H1 (cell line): ENCODE measurements around the gene RFX1. TPM values are rescaled to one million over a fixed set of nuclear protein-coding genes. Genes with fewer than 3 reads are reported as not detected.

ENCODE experiments used
- NRF1 ChIP-seq: IDR thresholded peaks from 2 replicates; pipeline ENCODE4 v1.6.1; 2011; ENCODE audit warnings: mild to moderate bottlenecking, low read depth, low read length, improper control_type of control experiment
- RBBP5 ChIP-seq: IDR thresholded peaks from 2 replicates; pipeline ENCODE4 v1.7.1; 2012; ENCODE audit warnings: low read depth, mild to moderate bottlenecking, inconsistent platforms, low read length, moderate library complexity, borderline replicate concordance
- TAF1 ChIP-seq: IDR thresholded peaks from 2 replicates; pipeline ENCODE4 v1.6.1; 2011; ENCODE audit warnings: mild to moderate bottlenecking, low read depth, low read length
- polyA plus RNA-seq, 7 experiments: library from polyadenylated mRNA; depleted of rRNA in 3 of 7; stranded (reverse) in 5 of 7; unstranded in 2 of 7; fragments of >200 nt in 5 of 7; fragments of 200-250 nt in 2 of 7; gene quantifications; 1 replicate in 5 of 7; 2 replicates in 1 of 7; 4 replicates in 1 of 7; pipeline versions ENCODE4 v1.2.1 to v1.2.3, GENCODE V29; 2011 to 2013; ENCODE audit warnings: missing spikeins in 2 of 7, mixed read lengths in 2 of 7
- total RNA-seq: library from RNA; stranded (reverse); fragmentation: NEBNext Ultra II Directional; extraction: Animal tissue kit (Norgen Biotek cat#: 25700); gene quantifications from 2 replicates; pipeline ENCODE4 v1.2.1, GENCODE V29; 2021
- TF ChIP-seq, protein P1 (sequence below): fragments of 300-600 bp; sonication (generic); IDR thresholded peaks from 2 replicates; pipeline ENCODE4 v1.7.1; 2012; ENCODE audit warnings: low read length, moderate library complexity, mild to moderate bottlenecking, inconsistent platforms; ENCODE audit not compliant: insufficient replicate concordance
- TF ChIP-seq, protein P2 (sequence below): IDR thresholded peaks from 2 replicates; pipeline ENCODE4 v1.6.1; 2012; ENCODE audit warnings: inconsistent platforms
- TF ChIP-seq, protein P3 (sequence below), 3 experiments: IDR thresholded peaks; 1 replicate in 2 of 3; 2 replicates in 1 of 3; pipeline versions ENCODE4 v1.5.1 to v1.6.1; 2011; ENCODE audit warnings: low read length in 3 of 3, mild to moderate bottlenecking in 3 of 3, inconsistent platforms in 2 of 3, low read depth in 1 of 3, moderate library complexity in 1 of 3; ENCODE audit not compliant: insufficient read depth in 1 of 3; ENCODE audit errors: control extremely low read depth in 1 of 3

RFX1 gene
- total and polyA plus RNA-seq, 2 of the 8 experiments (the other 6 are each of a cell fraction or from before 2014, with no cell fraction given), result 4.9 to 17.0 TPM

DNA sequence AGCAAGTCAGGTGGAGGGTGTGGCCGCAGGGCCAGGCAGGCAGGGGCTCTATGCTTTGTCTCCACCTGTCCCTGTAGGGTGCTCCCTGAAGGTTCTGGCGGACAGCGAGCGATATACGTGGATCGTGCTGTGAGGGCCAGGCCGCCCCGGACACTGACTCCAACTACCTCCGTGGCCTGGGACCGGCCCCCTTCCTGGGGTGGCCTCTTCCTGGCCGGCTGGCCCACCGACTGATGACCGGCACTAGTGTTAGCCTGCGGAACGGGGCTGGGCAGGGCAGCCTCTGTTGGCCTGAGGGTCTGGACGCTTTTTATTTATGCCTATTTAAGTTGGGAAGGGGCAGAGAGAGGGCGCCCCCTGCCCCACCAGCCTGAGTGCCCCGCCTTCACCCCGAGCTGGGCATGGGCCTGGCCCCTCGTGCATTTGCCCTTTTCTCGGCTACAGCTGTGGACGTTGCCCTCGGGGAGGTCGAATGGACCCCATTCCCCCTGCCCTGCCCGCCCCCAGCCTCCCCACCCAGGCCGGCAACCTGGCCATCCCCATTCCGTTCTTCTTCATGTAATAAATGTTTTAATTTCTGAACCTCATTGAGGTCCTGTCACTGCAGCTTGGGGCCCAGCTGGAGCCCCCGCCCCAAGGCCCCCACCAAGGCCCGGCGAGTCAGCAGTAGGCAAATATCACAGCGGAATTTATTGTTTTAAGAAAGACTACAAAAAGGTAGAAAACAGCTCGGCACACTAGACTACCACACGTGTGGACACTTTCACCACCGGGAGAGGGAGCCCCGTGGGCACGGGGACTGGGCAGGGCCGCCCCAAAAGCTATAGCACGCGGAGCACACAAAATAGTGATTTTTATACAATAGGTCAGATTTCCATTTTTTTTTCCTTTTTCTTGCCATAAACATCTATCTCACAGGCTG lies 45.0 kb downstream of the RFX1 start (continued):
- TF ChIP-seq, protein P1, sequence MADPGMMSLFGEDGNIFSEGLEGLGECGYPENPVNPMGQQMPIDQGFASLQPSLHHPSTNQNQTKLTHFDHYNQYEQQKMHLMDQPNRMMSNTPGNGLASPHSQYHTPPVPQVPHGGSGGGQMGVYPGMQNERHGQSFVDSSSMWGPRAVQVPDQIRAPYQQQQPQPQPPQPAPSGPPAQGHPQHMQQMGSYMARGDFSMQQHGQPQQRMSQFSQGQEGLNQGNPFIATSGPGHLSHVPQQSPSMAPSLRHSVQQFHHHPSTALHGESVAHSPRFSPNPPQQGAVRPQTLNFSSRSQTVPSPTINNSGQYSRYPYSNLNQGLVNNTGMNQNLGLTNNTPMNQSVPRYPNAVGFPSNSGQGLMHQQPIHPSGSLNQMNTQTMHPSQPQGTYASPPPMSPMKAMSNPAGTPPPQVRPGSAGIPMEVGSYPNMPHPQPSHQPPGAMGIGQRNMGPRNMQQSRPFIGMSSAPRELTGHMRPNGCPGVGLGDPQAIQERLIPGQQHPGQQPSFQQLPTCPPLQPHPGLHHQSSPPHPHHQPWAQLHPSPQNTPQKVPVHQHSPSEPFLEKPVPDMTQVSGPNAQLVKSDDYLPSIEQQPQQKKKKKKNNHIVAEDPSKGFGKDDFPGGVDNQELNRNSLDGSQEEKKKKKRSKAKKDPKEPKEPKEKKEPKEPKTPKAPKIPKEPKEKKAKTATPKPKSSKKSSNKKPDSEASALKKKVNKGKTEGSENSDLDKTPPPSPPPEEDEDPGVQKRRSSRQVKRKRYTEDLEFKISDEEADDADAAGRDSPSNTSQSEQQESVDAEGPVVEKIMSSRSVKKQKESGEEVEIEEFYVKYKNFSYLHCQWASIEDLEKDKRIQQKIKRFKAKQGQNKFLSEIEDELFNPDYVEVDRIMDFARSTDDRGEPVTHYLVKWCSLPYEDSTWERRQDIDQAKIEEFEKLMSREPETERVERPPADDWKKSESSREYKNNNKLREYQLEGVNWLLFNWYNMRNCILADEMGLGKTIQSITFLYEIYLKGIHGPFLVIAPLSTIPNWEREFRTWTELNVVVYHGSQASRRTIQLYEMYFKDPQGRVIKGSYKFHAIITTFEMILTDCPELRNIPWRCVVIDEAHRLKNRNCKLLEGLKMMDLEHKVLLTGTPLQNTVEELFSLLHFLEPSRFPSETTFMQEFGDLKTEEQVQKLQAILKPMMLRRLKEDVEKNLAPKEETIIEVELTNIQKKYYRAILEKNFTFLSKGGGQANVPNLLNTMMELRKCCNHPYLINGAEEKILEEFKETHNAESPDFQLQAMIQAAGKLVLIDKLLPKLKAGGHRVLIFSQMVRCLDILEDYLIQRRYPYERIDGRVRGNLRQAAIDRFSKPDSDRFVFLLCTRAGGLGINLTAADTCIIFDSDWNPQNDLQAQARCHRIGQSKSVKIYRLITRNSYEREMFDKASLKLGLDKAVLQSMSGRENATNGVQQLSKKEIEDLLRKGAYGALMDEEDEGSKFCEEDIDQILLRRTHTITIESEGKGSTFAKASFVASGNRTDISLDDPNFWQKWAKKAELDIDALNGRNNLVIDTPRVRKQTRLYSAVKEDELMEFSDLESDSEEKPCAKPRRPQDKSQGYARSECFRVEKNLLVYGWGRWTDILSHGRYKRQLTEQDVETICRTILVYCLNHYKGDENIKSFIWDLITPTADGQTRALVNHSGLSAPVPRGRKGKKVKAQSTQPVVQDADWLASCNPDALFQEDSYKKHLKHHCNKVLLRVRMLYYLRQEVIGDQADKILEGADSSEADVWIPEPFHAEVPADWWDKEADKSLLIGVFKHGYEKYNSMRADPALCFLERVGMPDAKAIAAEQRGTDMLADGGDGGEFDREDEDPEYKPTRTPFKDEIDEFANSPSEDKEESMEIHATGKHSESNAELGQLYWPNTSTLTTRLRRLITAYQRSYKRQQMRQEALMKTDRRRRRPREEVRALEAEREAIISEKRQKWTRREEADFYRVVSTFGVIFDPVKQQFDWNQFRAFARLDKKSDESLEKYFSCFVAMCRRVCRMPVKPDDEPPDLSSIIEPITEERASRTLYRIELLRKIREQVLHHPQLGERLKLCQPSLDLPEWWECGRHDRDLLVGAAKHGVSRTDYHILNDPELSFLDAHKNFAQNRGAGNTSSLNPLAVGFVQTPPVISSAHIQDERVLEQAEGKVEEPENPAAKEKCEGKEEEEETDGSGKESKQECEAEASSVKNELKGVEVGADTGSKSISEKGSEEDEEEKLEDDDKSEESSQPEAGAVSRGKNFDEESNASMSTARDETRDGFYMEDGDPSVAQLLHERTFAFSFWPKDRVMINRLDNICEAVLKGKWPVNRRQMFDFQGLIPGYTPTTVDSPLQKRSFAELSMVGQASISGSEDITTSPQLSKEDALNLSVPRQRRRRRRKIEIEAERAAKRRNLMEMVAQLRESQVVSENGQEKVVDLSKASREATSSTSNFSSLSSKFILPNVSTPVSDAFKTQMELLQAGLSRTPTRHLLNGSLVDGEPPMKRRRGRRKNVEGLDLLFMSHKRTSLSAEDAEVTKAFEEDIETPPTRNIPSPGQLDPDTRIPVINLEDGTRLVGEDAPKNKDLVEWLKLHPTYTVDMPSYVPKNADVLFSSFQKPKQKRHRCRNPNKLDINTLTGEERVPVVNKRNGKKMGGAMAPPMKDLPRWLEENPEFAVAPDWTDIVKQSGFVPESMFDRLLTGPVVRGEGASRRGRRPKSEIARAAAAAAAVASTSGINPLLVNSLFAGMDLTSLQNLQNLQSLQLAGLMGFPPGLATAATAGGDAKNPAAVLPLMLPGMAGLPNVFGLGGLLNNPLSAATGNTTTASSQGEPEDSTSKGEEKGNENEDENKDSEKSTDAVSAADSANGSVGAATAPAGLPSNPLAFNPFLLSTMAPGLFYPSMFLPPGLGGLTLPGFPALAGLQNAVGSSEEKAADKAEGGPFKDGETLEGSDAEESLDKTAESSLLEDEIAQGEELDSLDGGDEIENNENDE, result no peak
- no peak for TF ChIP-seq RBBP5
- TF ChIP-seq, protein P2, sequence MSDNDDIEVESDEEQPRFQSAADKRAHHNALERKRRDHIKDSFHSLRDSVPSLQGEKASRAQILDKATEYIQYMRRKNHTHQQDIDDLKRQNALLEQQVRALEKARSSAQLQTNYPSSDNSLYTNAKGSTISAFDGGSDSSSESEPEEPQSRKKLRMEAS, result no peak
- TF ChIP-seq, protein P3, sequence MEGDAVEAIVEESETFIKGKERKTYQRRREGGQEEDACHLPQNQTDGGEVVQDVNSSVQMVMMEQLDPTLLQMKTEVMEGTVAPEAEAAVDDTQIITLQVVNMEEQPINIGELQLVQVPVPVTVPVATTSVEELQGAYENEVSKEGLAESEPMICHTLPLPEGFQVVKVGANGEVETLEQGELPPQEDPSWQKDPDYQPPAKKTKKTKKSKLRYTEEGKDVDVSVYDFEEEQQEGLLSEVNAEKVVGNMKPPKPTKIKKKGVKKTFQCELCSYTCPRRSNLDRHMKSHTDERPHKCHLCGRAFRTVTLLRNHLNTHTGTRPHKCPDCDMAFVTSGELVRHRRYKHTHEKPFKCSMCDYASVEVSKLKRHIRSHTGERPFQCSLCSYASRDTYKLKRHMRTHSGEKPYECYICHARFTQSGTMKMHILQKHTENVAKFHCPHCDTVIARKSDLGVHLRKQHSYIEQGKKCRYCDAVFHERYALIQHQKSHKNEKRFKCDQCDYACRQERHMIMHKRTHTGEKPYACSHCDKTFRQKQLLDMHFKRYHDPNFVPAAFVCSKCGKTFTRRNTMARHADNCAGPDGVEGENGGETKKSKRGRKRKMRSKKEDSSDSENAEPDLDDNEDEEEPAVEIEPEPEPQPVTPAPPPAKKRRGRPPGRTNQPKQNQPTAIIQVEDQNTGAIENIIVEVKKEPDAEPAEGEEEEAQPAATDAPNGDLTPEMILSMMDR (IDR thresholded peaks at IDR 0.05; ENCODE audit: control extremely low read depth in 1 of 3, insufficient read depth in 1 of 3, low read depth in 1 of 3, low read length in 3 of 3), result peak in 2 of 3 experiments; percentile 6 to 12; a peak in 3 of 4 replicates
- no peak for TF ChIP-seq TAF1
- no peak for TF ChIP-seq NRF1
